ENCODE measurements around the gene CAMP.
A peak's percentile ranks its signal among the peaks of the same experiment; 100 is the strongest.

- no peak for TF ChIP-seq POLR2A (IDR thresholded peaks at IDR 0.05)
- TF ChIP-seq, protein P1, sequence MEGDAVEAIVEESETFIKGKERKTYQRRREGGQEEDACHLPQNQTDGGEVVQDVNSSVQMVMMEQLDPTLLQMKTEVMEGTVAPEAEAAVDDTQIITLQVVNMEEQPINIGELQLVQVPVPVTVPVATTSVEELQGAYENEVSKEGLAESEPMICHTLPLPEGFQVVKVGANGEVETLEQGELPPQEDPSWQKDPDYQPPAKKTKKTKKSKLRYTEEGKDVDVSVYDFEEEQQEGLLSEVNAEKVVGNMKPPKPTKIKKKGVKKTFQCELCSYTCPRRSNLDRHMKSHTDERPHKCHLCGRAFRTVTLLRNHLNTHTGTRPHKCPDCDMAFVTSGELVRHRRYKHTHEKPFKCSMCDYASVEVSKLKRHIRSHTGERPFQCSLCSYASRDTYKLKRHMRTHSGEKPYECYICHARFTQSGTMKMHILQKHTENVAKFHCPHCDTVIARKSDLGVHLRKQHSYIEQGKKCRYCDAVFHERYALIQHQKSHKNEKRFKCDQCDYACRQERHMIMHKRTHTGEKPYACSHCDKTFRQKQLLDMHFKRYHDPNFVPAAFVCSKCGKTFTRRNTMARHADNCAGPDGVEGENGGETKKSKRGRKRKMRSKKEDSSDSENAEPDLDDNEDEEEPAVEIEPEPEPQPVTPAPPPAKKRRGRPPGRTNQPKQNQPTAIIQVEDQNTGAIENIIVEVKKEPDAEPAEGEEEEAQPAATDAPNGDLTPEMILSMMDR (IDR thresholded peaks at IDR 0.05): peak in 1 of 7 experiments; percentile 2
Observed at GRCh38 chr3:48188266-48189201, 34.8 kb upstream of the CAMP start, which contains the start of gene CDC25A.

Data from body of pancreas (tissue), 4 donors.